Measurements from ENCODE around the gene FCHSD2.
"Not testable (repeated sequence)": the region's sequence is repeated elsewhere in the genome, so short reads cannot be mapped to it uniquely, and the experiment has no call there.

FCHSD2 gene

DNA sequence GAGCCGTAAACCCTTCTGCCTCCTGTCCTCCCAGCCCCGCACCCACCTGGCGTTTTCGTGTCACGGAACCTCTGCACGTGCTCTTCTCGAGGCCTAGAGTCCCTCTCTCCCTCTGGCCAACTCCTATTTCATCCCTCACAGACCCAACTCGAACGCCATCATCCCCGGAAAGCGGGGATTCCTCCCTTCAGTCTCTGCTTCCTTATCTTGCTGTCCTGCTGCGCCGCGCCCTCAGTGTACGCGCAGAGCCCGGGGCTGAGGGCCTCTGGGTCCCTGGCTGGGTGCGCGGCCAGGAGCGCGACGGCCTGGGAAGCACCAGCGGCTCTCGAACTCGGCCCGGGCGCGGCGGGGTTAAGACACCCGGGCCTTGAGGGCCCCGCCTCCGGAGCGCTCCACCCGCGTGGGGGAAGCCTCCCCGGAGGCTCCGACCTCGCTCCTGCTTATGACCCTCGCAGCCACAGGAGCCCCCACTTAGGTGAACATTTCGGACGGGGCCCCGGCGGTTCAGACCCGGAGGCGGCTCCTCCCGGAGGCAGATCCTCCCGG, 328.3 kb downstream of the FCHSD2 start:
- no peak for DNase-seq

DNA sequence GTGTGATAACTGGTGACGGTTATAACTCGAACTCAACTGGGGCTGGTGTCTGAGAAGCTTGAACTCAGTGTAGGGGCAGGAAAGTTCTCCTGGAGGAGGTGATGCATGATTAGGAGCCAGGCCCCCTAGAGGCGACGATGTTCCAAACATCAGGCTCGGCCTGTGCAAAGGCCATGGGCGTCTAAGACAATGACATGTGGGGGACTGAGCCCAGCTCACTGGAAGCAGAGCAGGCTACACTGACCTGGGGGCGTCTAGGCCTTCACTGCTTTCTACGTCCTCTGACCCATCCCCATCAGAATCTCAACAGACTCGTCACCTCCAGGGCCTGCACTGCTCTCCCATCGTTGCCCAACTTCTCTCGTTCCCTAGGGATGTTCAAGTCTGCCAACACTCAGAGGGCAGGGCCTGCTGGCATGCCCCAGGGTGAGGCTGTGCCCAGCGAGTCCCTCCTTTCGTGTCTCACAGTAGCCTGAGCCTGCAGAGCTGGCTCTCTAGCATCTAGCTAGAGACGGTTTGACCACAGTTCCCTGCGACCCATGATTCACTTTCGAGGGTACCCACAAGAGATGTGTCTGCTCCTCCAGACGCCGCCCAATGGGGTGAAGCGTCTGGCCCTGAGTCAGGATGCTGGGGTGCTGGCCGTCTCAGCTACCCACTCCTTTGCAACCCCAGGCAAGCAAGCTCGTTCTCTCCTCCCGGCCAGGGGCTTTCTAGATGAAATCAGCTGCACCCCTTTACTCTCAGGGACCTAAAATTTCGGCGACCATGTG, 329.0 kb downstream of the FCHSD2 start:
- DNase-seq = peak; percentile 73

GRCh38 chr11:72812604-72812966, 329.5 kb downstream of the FCHSD2 start:
- DNase-seq = no peak

- not testable (repeated sequence) for DNase-seq
Observed at GRCh38 chr11:72811686-72812085, 330.4 kb downstream of the FCHSD2 start.

DNA sequence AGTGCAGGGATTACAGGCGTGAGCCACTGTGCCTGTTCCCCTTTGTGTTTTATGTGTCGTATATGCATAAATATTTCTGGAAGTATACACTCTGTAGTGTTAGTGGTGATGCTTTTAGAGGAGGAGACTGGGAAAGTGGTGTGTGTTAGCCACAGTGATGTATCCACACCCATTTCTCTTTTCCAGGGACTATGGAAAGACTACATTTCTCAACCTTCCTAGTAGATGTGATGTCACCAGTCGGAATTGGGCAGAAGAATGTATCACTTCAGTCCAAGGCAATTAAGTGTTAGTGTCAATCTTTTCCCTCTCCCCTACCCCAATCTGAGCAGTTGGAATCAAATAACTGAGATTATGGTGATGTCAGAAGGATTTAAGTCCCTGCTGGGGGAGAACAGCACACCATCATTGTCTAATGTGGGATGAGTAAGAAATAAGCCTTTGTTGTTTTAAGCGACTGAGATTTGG, 333.8 kb downstream of the FCHSD2 start:
- DNase-seq = no peak

- no peak for DNase-seq
Observed at GRCh38 chr11:72807792-72808191, 334.3 kb downstream of the FCHSD2 start.

DNA sequence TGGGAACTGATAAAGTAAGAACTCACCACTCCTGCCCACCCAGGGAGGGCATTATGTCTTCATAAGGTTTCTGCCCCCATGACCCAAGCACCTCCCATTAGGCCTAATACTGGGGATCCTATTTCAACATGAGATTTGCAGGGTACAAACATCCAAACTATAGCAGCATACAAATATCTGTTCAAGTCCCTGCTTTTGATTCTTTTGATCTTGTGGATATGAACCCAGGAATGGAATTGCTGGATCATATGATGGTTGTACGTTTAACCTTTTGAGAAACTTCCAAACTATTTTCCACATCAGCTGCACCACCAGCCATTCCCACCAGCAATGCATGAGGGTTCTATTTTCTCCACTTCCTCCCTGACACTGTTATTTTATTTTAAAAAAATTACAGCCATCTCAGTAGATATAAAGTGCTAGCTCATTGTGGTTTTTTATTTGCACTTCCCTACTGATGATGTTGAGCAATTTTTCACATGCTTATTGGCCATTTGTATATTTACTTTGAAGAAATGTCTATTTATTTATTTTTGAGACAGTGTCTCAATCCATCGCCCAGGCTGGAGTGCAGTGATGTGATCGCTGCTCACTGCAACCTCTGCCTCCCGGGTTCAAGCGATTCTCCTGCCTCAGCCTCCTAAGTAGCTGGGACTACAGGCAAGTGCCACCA, 335.0 kb downstream of the FCHSD2 start:
- DNase-seq = no peak

- not testable (repeated sequence) for DNase-seq
Observed at GRCh38 chr11:72806378-72806777, 335.7 kb downstream of the FCHSD2 start.

DNA sequence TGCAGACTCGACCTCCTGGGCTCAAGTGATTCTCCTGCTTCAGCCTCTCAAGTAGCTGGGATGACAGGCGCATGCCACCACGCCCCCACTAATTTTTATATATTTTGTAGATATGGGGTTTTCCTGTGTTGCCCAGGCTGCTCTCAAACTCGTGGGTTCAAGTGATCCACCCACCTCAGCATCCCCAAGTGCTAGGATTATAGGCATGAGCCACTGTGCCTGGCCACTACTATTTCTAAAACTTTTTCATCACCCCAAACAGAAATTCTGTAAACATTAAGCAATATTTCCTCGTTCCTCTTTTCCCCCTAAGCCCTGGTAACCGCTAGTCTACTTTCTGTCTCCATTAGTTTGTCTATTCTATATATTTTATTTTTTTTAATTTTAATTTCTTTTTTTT, 336.9 kb downstream of the FCHSD2 start:
- no peak for DNase-seq

- no peak for DNase-seq
Observed at GRCh38 chr11:72802822-72803221, 339.3 kb downstream of the FCHSD2 start.

DNA sequence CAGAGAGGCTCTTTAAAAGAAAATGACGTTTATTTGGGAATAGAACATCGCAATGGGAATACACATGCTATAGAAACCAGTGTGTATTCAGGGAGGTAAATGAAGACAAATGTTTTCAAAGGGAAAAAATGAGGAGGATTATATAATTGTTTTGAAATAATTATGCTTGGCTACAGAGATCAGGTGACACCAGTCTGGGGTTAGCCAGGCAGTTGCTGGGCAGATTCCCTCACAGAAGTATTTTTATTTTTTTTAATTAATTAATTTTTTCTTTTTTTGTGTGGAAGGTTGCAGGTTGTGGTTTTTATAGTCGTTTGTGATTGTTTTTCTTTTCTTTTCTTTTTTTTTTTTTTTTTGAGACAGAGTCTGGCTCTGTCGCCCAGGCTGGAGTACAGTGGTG, 342.7 kb downstream of the FCHSD2 start:
- no peak for DNase-seq

DNA sequence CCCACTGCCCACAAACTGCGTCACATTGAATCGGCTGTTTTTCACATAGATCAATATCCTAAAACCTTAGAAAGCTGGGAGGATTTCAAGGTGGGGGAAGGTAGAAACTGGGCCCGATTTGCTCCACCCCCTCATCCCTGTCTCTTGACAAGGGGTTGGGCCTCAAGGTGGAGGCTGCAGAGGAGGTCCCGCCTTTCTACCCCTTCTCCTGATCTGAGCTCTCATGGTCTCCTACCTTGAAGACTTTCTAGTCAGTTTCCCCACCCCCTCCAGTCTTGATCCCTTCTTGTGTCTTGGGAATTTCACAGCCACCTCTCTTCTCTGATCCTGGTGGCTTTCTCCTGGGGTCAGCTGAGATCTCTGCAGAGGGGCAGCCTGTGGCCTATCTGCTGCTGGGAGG, 343.8 kb downstream of the FCHSD2 start:
- no peak for DNase-seq

DNA sequence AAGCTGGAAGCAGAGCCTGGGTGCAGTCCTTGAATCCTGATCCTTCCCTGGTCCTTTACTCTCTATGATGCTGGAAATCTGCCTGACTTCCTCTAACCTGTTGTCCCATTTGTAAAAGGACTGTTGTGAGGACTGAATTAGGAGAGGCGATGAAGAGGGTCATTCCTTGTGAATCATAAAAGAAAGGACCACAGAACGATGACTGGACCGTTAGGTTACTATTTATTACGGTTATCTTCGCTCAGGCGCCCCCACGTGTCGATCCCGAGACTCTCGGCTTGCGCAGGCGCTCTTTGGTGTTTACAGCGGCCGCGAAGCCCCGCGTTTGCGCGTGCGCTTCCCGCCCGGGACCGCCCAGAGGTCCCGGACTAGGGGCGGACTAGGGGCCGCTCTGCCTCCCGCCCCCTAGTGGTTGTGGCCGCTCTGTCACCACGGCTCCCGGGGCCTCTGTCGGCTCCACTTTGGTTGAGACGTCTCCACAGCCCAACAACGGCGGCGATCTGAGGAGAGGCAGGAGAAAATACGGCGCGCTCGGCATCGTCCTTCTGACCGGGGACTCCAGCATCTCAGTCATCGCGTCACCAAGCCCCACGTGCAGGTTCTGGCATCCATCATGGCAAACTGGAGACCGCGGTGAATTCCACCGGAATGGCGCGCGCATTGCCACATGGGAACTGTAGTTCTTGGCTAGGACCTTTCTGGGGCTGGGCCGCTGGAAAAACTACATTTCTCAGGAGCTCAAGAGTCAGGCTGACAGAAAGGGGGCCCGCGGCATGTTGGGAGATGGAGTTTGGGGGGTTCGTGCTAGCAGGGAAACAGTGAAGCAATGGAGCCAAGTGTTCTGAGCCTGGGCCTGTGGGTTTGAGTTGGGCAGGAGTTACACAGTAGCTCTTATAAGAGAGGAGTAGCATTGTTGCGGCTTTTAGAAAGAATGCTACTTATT, 348.4 kb downstream of the FCHSD2 start, which contains the start of gene STARD10:
TSS of gene STARD10 (minus strand) at position 623 of the 943 bp plus-strand sequence. CDS start 12,866 bp downstream, outside the sequence.
- peak; percentile 94 for DNase-seq

DNA sequence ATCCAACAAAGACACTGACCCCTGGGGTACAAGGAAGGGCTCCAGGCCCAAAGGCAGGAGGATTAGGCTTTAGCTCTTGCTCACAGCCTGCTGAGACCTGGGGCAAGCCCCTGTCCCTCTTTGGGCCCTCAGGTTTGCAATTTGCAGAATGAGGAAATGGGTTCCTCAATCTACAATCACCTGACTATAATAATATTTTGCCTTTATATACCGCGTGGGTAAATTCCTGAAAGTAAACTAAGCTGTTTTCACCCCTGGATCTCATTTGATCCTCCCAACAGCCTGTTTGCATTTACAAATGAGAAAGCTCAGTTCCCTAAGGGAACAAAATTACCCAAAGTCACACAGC, 349.1 kb downstream of the FCHSD2 start:
- no peak for DNase-seq

DNA sequence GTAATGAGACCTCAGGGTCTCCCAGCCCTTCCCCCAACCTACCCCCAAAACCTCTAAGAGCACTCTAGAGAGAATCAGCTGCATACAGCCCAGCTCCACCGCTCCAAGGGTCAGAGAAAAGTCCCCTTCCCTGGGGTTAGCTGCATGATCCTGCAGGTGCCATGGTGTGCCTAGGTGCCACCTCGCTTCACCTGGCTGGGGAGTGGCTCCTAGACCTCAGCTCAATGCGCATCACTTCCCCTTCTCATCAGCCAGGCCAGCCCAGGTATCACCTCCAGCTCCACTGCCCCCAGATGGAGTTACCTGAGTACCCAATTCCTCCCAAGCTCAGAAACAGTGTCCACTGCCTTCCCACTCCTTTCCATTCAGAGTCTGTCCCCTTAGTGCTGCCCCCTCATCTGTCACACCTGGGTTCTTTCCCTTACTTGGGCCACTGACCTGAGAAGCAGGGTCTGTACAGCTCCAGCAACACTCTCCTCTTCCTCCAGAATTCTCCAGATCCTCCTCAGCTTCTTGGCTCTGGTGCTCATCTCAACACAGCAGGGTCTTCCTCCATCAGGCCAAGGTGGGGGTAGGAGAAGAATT, 349.6 kb downstream of the FCHSD2 start:
- no peak for DNase-seq

- DNase-seq = not testable (repeated sequence)
Observed at GRCh38 chr11:72791228-72791627, 350.9 kb downstream of the FCHSD2 start.

- DNase-seq = no peak
Observed at GRCh38 chr11:72789493-72790131, 352.5 kb downstream of the FCHSD2 start.

DNA sequence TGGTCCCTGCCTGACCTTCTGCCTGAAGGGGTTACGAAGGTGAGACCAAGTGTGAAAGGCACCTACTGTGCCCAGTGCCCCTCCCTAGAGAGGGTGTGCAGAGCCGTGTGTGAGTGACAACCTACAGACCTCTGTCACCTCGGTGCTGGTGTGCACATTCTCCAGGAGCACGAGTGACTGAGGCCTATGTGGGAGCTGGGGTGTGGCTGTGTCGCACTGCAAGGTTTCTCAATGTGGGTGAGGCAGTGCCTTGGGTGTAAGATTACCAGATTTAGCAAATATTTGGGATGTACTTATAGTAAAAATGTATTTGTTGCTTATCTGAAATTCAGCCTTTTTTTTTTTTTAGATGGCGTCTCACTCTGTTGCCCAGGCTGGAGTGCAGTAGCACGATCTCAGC, 353.9 kb downstream of the FCHSD2 start:
- DNase-seq = no peak

- DNase-seq = no peak
Observed at GRCh38 chr11:72787216-72788104, 354.7 kb downstream of the FCHSD2 start.

Data from activated CD8-positive, alpha-beta memory T cell treated with anti-CD3 and anti-CD28 coated beads, Interleukin-2, amount 50 U/mL, for 4 hours (primary cell).